Keratinocyte (primary cell): ENCODE results near the gene VWA5B2.

Experiments
- CTCF ChIP-seq, 3 experiments: IDR thresholded peaks in 1 of 3; conservative IDR thresholded peaks in 1 of 3; optimal IDR thresholded peaks in 1 of 3; 2 replicates in 2 of 3; 3 replicates in 1 of 3; pipeline versions ENCODE3 to v1.5.1; 2011; ENCODE audit warnings: low read length in 3 of 3, mild to moderate bottlenecking in 3 of 3, moderate library complexity in 2 of 3, control low read depth in 1 of 3, inconsistent platforms in 1 of 3; ENCODE audit not compliant: insufficient read depth in 2 of 3; ENCODE audit errors: extremely low read depth in 1 of 3
- EZH2 ChIP-seq: IDR thresholded peaks from one replicate; pipeline ENCODE4 v1.6.1; 2012; ENCODE audit warnings: inconsistent platforms, mild to moderate bottlenecking, low read length, moderate library complexity

GRCh38 chr3:184289426-184289938 lies 60.1 kb downstream of the VWA5B2 start:
- TF ChIP-seq CTCF (optimal IDR thresholded peaks at IDR 0.05 in 1 of 3, IDR thresholded peaks at IDR 0.05 in 1 of 3, conservative IDR thresholded peaks at IDR 0.05 in 1 of 3; ENCODE audit: extremely low read depth in 1 of 3, insufficient read depth in 2 of 3, low read length in 3 of 3) (peak; percentile 72 to 85 (median 77)), EZH2 (no peak)
